GM12875 (cell line): Measurements from ENCODE around the gene ACSBG1.

Experiments
- H3K4me3 ChIP-seq: one replicate; pipeline ENCODE4 v1.5.1; 2011; ENCODE audit warnings: low read depth, low read length, control low read depth
- TF ChIP-seq, protein P1 (sequence below): IDR thresholded peaks from 2 replicates; pipeline ENCODE4 v1.5.1; 2011; ENCODE audit warnings: low read depth, mild to moderate bottlenecking, control low read depth, inconsistent platforms, low read length, moderate library complexity, borderline replicate concordance; ENCODE audit not compliant: insufficient read depth

The ACSBG1 gene

DNA sequence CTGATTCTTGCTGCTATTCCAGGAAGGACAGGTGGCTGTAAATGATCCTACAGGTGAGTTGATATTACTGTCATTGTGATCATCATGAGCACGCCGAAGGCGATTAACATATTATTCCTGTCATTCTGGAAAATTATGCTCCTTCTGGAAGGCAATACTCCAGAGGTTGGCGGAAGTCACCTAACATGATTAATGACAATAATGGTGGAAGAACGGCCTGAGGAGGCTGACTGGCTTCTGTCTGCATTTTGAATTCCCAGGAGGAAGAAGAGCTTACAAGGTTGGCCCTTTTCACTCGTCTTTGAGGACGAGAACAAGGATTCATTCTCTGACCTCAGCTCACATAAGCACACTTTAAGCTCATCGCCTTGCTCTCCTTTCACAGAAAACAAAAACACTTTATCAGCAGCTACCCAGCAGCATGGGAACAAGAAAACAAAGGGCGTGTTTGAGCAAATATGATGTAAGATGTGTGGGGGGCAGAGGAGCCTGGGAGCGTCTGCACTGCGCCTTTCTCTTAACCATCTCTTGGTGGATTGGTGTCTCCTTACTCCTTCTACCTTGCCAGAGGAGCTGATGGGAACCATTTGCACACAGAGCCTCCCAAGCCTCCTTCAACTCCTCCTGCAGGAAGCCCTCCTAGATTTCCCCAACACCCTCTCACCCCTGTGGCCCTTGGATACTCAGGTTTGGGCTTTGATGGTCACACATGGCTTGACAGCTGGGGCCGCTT is 23.0 kb downstream of the ACSBG1 start:
- H3K4me3 ChIP-seq, result no peak overlapping the region
- TF ChIP-seq, protein P1, sequence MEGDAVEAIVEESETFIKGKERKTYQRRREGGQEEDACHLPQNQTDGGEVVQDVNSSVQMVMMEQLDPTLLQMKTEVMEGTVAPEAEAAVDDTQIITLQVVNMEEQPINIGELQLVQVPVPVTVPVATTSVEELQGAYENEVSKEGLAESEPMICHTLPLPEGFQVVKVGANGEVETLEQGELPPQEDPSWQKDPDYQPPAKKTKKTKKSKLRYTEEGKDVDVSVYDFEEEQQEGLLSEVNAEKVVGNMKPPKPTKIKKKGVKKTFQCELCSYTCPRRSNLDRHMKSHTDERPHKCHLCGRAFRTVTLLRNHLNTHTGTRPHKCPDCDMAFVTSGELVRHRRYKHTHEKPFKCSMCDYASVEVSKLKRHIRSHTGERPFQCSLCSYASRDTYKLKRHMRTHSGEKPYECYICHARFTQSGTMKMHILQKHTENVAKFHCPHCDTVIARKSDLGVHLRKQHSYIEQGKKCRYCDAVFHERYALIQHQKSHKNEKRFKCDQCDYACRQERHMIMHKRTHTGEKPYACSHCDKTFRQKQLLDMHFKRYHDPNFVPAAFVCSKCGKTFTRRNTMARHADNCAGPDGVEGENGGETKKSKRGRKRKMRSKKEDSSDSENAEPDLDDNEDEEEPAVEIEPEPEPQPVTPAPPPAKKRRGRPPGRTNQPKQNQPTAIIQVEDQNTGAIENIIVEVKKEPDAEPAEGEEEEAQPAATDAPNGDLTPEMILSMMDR, result no peak

DNA sequence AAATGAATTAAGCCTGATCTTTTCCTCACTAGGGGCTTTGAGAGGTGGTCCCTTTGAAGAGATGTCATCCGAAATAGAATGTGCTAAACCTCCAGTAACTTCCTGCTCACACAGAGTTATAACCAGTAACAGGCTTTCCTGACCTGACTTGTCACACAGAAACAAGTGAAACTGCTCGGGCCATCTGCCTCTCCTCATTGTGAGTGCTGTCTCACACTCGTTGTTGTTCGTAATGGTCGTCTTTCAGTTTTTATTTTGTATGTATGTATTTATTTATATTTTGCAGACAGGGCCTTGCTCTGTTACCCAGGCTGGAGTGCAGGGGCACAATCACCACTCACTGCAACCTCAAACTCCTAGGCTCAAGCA is 24.0 kb downstream of the ACSBG1 start:
- H3K4me3 ChIP-seq, result no peak overlapping the region
- TF ChIP-seq, protein P1, result no peak

DNA sequence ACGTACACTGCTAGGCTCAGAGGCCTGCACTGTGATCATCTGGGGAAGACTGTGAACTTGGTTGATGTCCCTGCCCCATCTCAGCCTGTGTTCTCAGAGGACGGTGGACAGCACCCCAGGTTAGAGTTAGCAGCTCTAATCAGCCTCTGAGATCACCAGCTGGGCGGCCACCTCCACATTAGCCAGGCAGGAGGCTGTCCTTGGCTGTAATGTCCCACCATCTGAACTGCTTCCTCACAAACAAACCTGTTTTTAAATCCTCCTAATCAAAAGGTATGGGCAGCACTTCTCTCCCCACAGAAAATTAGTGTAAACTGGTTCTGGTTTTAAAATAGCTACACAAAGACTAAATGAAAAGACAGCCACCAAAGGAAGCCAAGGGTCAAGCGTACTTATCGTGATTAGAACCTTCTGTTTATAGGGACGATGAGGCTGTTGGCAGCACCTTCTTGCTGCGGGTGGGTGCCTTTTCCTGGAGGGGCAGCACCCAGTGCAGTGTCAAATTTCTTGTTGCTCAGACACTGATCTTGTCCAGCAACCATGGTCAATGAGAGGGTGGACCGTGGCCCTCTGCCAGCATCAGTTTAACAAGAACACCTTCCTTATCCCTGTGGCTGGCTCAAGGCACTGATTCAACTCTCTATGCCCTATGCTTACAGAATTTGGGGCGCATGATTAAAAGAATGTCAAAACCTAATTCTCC is 24.6 kb downstream of the ACSBG1 start:
- TF ChIP-seq, protein P1, result no peak
- no peak overlapping the region for H3K4me3 ChIP-seq

DNA sequence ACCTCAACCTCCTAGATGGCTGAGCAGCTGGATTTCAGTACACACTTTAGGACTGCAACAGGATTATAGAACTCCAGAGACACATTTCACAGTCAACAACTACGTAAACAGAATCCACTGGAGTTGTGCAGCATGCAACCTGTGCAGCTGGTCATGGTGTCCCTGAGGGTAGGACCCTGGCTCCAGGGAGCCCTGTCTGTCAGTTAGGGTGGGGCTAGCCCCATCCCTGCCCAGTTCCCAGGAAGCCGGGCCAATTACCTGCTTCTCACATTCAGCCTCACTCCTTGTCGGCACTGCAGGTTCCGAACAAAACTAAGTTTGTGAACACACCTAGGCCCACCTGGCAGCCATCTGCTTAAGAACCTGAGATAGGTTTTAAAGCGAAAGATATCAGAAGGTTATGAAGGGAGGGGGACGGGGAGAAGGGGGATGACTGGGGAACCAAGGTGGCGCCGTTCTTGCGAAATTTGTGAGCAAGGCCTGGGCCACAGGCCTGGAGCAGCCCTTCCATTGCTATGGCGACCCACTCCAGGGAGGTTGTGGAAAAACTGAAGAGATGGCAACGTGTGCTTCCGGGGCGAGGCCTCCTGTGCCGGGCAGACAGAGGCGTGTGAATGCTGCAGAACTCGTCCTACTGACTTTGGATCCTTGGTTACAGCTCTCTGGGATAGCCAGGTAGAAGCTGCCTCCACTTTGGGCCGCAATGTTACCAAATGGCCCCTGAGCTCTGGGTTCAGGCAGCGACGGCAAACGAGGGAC is 25.3 kb downstream of the ACSBG1 start:
- no peak overlapping the region for H3K4me3 ChIP-seq
- TF ChIP-seq, protein P1, result no peak

DNA sequence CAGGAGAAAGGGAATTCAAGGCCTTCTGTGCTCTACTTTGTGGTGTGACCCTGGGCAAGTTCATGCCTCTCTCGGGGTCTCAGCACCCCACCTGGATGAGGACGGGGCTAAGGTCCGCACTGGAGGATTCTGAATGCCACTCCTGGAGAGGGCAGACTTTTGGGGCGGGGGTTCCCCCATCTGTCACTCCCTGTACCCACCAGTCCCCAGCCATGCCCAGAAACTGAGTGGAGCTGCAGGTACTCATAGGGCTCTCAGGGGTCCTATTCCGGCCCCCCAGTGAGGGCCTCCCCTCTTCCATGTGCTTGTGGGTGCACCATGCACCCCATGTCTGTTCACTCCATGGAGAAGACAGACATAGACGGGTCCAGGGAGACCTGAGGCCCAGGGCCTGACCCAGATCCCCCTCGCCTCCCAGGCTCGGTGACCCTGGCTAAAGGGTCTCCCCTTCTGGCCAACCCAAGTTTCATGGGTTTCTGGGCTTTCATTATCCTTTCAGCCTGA is 26.0 kb downstream of the ACSBG1 start:
- TF ChIP-seq, protein P1, result no peak
- no peak overlapping the region for H3K4me3 ChIP-seq

DNA sequence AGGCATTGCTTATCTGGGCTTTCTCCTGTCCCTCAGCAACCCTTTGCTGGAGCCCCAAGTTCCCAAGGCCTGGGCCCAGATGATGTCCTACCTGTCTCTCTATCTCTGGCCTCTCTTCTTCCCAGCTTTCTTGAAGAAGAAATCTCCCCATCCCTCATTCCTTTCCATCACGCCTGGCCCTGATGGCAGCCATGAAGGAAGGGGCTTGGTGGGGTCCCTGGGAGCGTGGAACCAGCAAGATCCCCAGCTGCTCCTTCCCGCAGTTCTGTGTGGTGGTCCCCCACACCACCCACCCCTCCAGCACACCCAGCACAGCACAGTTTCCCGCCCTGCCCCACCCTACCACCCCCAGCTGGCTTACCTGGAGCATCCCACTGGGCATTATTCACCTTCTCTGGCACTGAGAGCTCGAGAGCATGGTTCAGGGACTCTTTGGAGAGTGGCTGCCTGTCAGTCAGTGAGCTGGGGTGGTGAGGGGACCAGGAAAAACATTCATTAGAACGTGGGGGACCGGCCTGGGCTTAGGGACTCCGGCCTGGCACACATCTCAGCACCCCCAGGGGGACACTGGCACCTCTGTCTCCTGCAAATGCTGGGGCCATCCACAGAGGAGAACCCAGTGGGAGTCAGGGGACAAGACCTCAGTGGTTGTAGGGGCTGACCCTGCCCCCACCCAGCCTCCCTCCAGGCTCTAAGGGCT is 26.6 kb downstream of the ACSBG1 start:
- TF ChIP-seq, protein P1, result no peak
- no peak overlapping the region for H3K4me3 ChIP-seq
